ENCODE measurements around the gene LYPD6. TPM values are rescaled to one million over a fixed set of nuclear protein-coding genes. Genes with fewer than 3 reads are reported as not detected.

The LYPD6 gene
- total RNA-seq, 1 donor from 2014 or later, result 2.1 TPM

GRCh38 chr2:149421791-149422190 is 91.4 kb downstream of the LYPD6 start:
- H3K4me3 Mint-ChIP-seq (ENCODE audit: unreplicated experiment), result no peak overlapping the region
- no peaks in the 10 kb centered on the region for H3K9me3 Mint-ChIP-seq (ENCODE audit: unreplicated experiment)
- H3K27me3 Mint-ChIP-seq (ENCODE audit: unreplicated experiment), result no peaks in the 10 kb centered on the region
- no peaks in the 10 kb centered on the region for H3K36me3 Mint-ChIP-seq (ENCODE audit: unreplicated experiment)
- no peak for DNase-seq (ENCODE audit: extremely low spot score, unreplicated experiment)
- peaks cover 30% of the 10 kb centered on the region for H3K4me1 Mint-ChIP-seq (ENCODE audit: unreplicated experiment)
- H3K27ac Mint-ChIP-seq (ENCODE audit: unreplicated experiment), result no peak overlapping the region
- TF ChIP-seq CTCF (IDR thresholded peaks at IDR 0.05), result no peak

- Mint-ChIP-seq H3K27me3 (ENCODE audit: unreplicated experiment) (no peaks in the 10 kb centered on the region), H3K4me1 (ENCODE audit: unreplicated experiment) (peaks cover 36% of the 10 kb centered on the region), H3K27ac (ENCODE audit: unreplicated experiment) (no peak overlapping the region), H3K4me3 (ENCODE audit: unreplicated experiment) (no peak overlapping the region), H3K36me3 (ENCODE audit: unreplicated experiment) (no peaks in the 10 kb centered on the region), H3K9me3 (ENCODE audit: unreplicated experiment) (no peaks in the 10 kb centered on the region)
- TF ChIP-seq CTCF (IDR thresholded peaks at IDR 0.05), result no peak
- DNase-seq (ENCODE audit: extremely low spot score, unreplicated experiment), result no peak
Observed at GRCh38 chr2:149422337-149422990, 92.1 kb downstream of the LYPD6 start.

- no peak for DNase-seq (ENCODE audit: extremely low spot score, unreplicated experiment)
- H3K27me3 Mint-ChIP-seq (ENCODE audit: unreplicated experiment), result no peaks in the 10 kb centered on the region
- H3K4me1 Mint-ChIP-seq (ENCODE audit: unreplicated experiment), result peaks cover 33% of the 10 kb centered on the region
- no peak overlapping the region for H3K4me3 Mint-ChIP-seq (ENCODE audit: unreplicated experiment)
- TF ChIP-seq CTCF (IDR thresholded peaks at IDR 0.05), result no peak
- H3K9me3 Mint-ChIP-seq (ENCODE audit: unreplicated experiment), result no peaks in the 10 kb centered on the region
- H3K27ac Mint-ChIP-seq (ENCODE audit: unreplicated experiment), result no peak overlapping the region
- H3K36me3 Mint-ChIP-seq (ENCODE audit: unreplicated experiment), result no peaks in the 10 kb centered on the region
Observed at GRCh38 chr2:149422991-149423338, 92.6 kb downstream of the LYPD6 start.

- no peak for TF ChIP-seq CTCF (IDR thresholded peaks at IDR 0.05)
- Mint-ChIP-seq H3K36me3 (ENCODE audit: unreplicated experiment) (no peaks in the 10 kb centered on the region), H3K27ac (ENCODE audit: unreplicated experiment) (no peak overlapping the region), H3K27me3 (ENCODE audit: unreplicated experiment) (no peaks in the 10 kb centered on the region), H3K4me3 (ENCODE audit: unreplicated experiment) (no peak overlapping the region), H3K4me1 (ENCODE audit: unreplicated experiment) (peaks cover 30% of the 10 kb centered on the region), H3K9me3 (ENCODE audit: unreplicated experiment) (no peaks in the 10 kb centered on the region)
- no peak for DNase-seq (ENCODE audit: extremely low spot score, unreplicated experiment)
Observed at GRCh38 chr2:149423630-149424029, 93.2 kb downstream of the LYPD6 start.

- Mint-ChIP-seq H3K4me3 (ENCODE audit: unreplicated experiment) (no peak overlapping the region), H3K36me3 (ENCODE audit: unreplicated experiment) (no peaks in the 10 kb centered on the region), H3K4me1 (ENCODE audit: unreplicated experiment) (peaks cover 28% of the 10 kb centered on the region), H3K27ac (ENCODE audit: unreplicated experiment) (no peak overlapping the region), H3K9me3 (ENCODE audit: unreplicated experiment) (no peaks in the 10 kb centered on the region), H3K27me3 (ENCODE audit: unreplicated experiment) (no peaks in the 10 kb centered on the region)
- TF ChIP-seq CTCF (IDR thresholded peaks at IDR 0.05), result no peak
- no peak for DNase-seq (ENCODE audit: extremely low spot score, unreplicated experiment)
Observed at GRCh38 chr2:149427387-149427786, 97.0 kb downstream of the LYPD6 start.

Data from osteocyte (in vitro differentiated cells).